ENCODE measurements around the gene MN1.
A peak's percentile ranks its signal among the peaks of the same experiment; 100 is the strongest.

MN1 gene

DNA sequence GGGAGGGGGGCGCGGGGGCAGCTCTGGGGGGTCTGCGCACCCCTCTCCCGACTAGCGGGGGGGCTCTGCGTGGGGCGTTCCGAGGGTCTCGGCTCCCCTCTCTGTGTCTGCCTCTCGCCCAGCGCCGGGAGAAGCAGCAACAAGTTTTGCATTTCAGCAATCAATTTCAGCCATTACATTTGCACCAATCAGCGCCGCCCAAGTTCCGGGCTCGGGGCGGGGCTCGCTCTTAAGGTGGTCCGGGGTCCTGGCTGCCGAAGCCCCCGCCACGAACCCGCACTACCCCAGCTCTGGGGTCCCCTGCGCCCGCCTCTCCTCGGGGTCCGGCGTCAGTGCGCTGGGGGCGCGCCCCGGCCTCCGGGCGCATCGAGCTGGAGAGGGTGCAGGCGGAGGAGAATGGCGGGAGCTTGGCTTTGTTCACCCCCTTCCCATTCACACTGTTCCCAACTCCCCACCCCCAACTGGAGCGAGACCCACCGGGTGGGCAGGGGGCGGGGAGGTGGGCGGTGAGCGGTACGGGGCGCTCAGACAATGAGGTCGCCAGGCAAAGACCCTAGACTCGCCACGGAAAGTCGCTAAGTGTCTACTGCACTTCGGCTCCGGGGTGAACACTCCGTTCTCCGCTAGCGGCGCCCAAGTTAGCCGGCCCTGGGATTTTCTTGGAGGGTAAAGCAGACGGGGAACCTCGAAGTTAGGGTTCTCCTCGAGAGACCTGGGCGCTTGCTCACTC lies at the start of gene MN1:
Gene MN1 (minus strand): TSS at position 141 of the 730 bp plus-strand sequence. CDS start 1,213 bp downstream, outside the sequence.
- DNase-seq (ENCODE audit: low read depth in 3 of 3) = peak in 1 of 3 donors; percentile 29

DNA sequence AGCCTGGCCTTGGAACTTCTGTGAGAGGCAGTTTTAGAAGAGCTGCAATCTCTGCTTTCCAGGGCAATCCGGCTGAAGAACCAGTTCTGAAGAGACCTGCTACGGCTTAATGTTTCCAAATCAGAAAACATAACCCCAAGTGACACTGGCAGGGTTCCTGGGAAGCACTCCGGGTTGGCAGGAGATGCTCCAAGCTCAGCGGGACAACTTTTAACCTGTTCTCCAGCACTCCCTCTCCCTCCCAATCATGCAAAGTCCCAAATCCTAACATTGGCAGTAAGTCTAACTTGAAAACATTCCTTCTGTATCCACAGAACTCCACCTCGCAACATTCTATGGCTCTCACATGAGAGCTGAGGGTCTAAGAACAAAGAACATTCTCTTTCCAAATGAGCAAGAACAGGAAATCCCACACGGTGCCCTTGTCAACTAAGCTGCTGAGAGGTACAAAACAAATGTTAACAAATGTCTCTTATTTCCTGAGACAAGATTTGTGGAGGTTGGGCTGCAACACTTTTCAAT lies 48.5 kb upstream of the MN1 start:
- no peak for DNase-seq (ENCODE audit: low read depth in 3 of 3)

GRCh38 chr22:27848005-27848404 lies 46.4 kb upstream of the MN1 start:
- no peak for DNase-seq (ENCODE audit: low read depth in 3 of 3)

DNA sequence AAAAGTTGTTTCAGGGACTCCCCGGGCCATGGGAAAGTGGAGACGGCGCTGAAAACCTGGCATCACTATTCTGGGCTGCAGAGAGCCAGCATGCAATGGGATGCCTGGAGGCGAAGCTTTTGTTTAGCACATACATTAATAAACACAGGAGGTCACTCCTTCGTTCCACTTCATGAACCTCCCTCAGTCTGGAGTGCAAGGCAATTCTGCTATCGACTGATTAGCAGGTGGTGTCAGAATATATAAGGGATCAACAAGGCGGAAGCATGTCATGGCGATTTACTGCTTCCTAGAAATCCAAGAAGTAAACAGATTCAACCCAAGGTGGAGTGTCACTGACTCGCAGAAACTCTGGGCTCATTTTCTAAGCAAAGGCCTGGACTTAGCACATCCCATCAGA lies 45.4 kb upstream of the MN1 start:
- no peak for DNase-seq (ENCODE audit: low read depth in 3 of 3)

DNA sequence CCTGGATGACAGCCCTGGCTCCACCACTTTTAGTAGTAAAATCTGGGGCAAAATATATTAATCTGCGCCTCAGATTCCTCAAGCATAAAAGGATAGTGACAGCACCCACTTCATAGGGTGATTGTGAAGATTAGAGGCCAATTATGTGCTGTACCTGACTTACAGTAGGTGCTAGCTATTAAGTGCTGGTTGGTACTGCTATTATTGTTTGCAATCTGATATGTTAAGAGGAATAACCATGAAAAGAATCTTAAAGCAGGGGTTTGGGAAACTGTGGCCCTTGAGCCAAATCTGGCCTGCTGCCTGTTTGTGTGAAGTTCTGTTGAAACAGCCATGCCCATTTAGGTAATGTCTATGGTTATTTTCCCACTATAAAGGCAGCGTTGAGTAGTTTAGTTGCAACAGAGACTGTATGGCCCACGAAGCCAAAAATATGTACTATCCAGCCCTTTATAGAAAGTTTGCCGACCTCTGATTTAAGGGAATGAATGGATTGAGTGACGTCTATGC lies 44.7 kb upstream of the MN1 start:
- DNase-seq (ENCODE audit: low read depth in 3 of 3) = no peak

GRCh38 chr22:27845644-27846043 lies 44.1 kb upstream of the MN1 start:
- DNase-seq (ENCODE audit: low read depth in 3 of 3) = no peak

- DNase-seq (ENCODE audit: low read depth in 3 of 3) = no peak
Observed at GRCh38 chr22:27844656-27845591, 43.4 kb upstream of the MN1 start.

DNA sequence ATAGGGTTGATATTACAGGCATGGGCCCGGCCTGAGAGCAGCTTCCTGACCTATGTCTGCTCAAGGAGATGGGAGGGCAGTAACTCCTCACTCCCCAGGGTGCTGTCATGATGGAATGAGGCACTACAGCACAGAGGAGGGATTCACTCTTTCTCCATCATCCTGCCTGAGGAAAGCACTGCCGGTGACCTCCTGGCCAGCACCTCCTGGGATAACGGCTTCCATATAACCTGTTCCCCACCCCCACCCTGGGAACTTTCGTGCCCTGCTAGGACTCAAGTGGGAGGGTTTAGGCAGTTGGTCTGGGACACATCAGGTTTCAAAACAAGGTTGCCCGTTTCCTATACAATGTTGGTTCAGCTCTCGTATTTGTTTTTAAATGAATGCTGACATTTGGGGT lies 42.7 kb upstream of the MN1 start:
- DNase-seq (ENCODE audit: low read depth in 3 of 3) = no peak

- no peak for DNase-seq (ENCODE audit: low read depth in 3 of 3)
Observed at GRCh38 chr22:27843441-27843840, 41.9 kb upstream of the MN1 start.

DNA sequence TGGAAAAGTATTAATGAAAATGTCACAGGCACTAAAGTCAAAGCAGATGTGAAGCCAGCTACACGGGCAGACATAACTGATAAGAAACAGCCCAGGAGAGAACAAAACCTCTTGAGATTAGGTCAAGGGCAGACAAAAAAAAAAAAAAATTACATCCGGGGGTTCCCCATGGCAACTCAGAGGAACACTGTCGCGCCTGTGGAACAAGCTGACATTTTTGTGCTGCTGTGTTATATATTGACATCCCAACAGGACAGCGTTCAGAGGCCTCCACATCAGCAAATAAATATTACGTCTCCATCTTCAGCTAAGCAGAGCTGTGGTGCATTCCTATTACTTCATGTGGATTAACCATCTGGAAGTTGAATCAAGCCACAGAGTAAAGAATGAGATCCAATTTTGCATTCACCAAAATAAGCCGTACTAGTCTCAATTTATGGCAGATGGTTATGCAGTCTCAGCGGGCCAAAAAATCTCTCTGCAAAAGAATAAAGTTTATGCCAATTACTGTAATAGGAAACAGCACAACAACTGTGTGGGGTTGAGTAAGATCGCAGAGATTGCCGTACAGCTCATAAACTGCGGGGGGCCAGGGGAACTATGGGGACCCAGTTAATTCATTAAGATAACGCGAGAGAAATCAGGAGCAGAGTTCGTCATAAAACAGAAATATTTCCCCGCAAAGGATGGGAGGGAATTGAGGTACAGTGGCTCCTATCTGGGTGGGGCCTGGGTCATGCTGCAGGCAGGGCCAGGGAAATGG lies 41.3 kb upstream of the MN1 start:
- no peak for DNase-seq (ENCODE audit: low read depth in 3 of 3)

- no peak for DNase-seq (ENCODE audit: low read depth in 3 of 3)
Observed at GRCh38 chr22:27842201-27842600, 40.6 kb upstream of the MN1 start.

DNA sequence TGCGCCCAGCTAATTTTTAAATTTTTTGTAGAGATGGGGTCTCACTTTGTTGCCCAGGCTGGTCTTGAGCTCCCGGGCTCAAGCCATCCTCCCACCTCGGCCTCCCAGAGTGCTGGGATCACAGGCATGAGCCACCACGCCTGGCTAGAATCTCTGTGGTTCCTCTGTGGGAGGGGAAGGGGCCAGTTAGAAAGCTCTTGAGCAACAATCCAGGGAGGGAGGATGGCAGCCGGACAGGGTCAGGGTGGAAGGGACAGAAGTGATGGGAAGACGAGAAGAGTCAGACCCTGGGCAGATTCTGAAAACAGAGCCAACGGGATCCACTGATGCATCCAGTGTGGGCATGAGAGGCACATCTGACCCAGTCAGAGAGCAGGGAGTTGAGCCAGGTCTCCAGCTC lies 38.9 kb upstream of the MN1 start:
- no peak for DNase-seq (ENCODE audit: low read depth in 3 of 3)

DNA sequence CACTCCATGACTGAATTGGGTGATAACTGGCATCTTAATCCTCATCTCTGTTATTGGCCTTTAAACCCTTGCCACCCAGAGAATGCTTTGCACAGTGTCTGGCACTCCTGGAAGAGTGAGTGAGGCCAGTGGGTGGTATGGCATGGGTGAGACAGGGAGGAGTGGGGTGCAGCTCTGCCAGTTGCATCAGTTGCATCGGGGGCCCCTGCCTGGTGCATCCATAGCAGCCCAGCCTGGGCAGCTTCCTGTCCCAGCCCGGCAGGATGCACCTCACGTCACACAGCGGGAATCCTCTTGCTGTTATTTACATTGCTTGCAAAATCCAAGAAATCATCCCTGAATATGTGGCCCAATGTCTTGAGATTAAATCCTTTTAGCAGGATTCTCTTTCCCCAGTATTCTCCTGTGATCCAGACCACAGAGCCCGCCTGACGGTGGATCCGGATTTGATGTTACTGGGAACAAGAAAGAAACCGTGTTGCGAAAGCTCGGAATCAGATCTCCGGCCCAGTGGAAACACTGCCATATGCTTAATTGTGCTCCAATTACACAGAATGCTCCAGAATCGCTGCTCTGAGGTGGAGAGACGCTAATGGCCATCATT lies 37.6 kb upstream of the MN1 start:
- DNase-seq (ENCODE audit: low read depth in 3 of 3) = no peak

- DNase-seq (ENCODE audit: low read depth in 3 of 3) = no peak
Observed at GRCh38 chr22:27836181-27836580, 34.6 kb upstream of the MN1 start.

DNA sequence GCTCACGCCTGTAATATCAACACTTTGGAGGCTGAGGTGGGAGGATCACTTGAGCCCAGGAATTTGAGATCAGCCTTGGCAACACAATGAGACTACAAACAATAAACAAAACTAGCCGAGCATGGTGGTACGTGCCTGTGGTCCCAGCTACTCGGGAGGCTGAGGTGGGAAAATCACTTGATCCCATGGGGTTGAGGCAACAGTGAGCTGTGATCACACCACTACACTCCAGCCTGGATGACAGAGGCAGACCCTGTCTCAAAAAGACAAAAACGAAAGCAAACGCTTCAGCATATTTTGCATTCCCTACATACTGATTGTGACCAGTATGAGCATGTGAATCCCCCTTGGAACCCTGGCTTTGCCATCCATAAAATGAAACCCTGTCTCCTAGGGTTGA lies 33.9 kb upstream of the MN1 start:
- DNase-seq (ENCODE audit: low read depth in 3 of 3) = no peak

DNA sequence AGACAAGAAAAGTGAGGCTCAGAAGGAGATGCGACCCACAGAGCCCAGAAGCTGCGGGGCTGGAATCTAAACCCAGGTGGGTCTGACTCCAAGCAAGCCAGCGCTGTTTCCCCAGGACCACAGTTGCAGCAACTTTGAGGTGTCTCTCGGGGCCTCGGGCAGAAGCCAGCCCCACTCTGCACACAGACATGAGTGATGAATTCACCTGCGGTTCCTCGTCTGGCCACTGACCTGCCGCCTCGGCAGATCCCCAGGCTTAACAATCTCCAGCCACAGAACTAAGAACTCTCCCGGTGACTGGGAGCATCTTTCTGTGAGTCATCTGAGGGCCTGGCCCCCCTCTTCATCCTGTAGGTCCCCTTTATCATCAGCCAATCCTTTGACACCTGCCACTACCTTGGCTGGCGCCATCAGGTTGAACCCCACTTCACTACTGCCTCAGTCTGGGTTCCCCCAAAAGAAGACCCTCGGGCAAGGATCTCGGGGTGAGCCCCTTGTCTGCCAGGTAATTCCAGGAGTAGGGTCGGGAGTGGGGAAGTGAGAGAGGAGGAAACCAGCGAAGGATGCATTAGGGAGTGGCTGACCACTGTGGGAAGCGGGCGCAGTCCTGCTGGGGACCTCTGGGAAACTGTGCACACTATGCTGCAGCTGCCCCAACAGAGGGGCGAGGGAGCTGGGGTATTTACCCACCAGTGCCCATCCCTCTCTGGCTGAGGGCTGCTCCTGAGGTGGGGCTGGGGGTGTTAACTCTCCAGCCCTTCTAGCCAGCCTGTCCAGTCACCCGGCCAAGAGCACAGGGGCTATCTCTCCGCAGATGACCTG lies 33.0 kb upstream of the MN1 start:
- DNase-seq (ENCODE audit: low read depth in 3 of 3) = no peak

GRCh38 chr22:27833803-27834202 lies 32.2 kb upstream of the MN1 start:
- no peak for DNase-seq (ENCODE audit: low read depth in 3 of 3)

GRCh38 chr22:27832606-27833005 lies 31.1 kb upstream of the MN1 start:
- DNase-seq (ENCODE audit: low read depth in 3 of 3) = no peak

DNA sequence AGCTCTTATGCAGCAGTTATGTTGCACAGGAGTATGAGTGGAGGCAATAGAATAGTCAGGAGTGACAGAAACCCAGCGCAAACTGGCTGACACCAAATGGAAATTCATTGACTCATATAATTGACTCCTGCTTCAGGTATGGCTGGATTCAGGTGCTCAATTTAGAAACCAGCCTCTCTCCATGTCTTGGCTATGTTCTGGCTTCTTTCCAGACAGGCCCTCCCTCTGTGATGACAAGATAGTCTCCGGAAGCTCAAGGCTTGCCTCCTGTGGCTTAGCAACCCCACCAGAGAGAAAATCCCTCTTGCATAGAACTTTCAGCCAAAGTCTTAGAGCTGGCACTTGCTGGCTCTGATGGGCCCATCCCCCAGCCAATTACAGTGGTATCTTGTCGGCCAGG lies 28.1 kb upstream of the MN1 start:
- no peak for DNase-seq (ENCODE audit: low read depth in 3 of 3)
